ENCODE data around the gene PCBP2. TPM values are rescaled to one million over a fixed set of nuclear protein-coding genes. Genes with fewer than 3 reads are reported as not detected.
A peak's percentile ranks its signal among the peaks of the same experiment; 100 is the strongest.
"Not testable (repeated sequence)": the region's sequence is repeated elsewhere in the genome, so short reads cannot be mapped to it uniquely, and the experiment has no call there.

Gene PCBP2
- total RNA-seq, 1 donor, result 882 TPM

- DNase-seq (ENCODE audit: low read depth in 2 of 3, low spot score in 2 of 3), result no peak
Observed at GRCh38 chr12:53467880-53468279, 16.0 kb downstream of the PCBP2 start.

GRCh38 chr12:53468282-53468681, 16.4 kb downstream of the PCBP2 start:
- DNase-seq (ENCODE audit: low read depth in 2 of 3, low spot score in 2 of 3), result no peak

- no peak for DNase-seq (ENCODE audit: low read depth in 2 of 3, low spot score in 2 of 3)
Observed at GRCh38 chr12:53472056-53472582, 20.2 kb downstream of the PCBP2 start.

- DNase-seq (ENCODE audit: low read depth in 2 of 3, low spot score in 2 of 3), result no peak
Observed at GRCh38 chr12:53474077-53474476, 22.2 kb downstream of the PCBP2 start.

GRCh38 chr12:53474819-53475218, 22.9 kb downstream of the PCBP2 start:
- DNase-seq (ENCODE audit: low read depth in 2 of 3, low spot score in 2 of 3), result no peak

- DNase-seq (ENCODE audit: low read depth in 2 of 3, low spot score in 2 of 3), result peak in 2 of 3 donors; percentile 24 to 51
Observed at GRCh38 chr12:53476769-53477209, 24.9 kb downstream of the PCBP2 start.

GRCh38 chr12:53478865-53479264, 27.0 kb downstream of the PCBP2 start:
- DNase-seq (ENCODE audit: low read depth in 2 of 3, low spot score in 2 of 3), result no peak

- no peak for DNase-seq (ENCODE audit: low read depth in 2 of 3, low spot score in 2 of 3)
Observed at GRCh38 chr12:53479331-53479730, 27.4 kb downstream of the PCBP2 start.

GRCh38 chr12:53480491-53481442, 28.9 kb downstream of the PCBP2 start:
- DNase-seq (ENCODE audit: low read depth in 2 of 3, low spot score in 2 of 3), result no peak

GRCh38 chr12:53481458-53481857, 29.6 kb downstream of the PCBP2 start:
- not testable (repeated sequence) for DNase-seq (ENCODE audit: low read depth in 2 of 3, low spot score in 2 of 3)

- DNase-seq (ENCODE audit: low read depth in 2 of 3, low spot score in 2 of 3), result peak in 1 of 3 donors; percentile 38
Observed at GRCh38 chr12:53481939-53482586, 30.2 kb downstream of the PCBP2 start.

- no peak for DNase-seq (ENCODE audit: low read depth in 2 of 3, low spot score in 2 of 3)
Observed at GRCh38 chr12:53482626-53483168, 30.8 kb downstream of the PCBP2 start.

- DNase-seq (ENCODE audit: low read depth in 2 of 3, low spot score in 2 of 3), result no peak
Observed at GRCh38 chr12:53483225-53483978, 31.5 kb downstream of the PCBP2 start.

- no peak for DNase-seq (ENCODE audit: low read depth in 2 of 3, low spot score in 2 of 3)
Observed at GRCh38 chr12:53483979-53484377, 32.1 kb downstream of the PCBP2 start.

GRCh38 chr12:53484686-53485575, 33.0 kb downstream of the PCBP2 start:
- no peak for DNase-seq (ENCODE audit: low read depth in 2 of 3, low spot score in 2 of 3)

GRCh38 chr12:53485955-53486735, 34.2 kb downstream of the PCBP2 start:
- DNase-seq (ENCODE audit: low read depth in 2 of 3, low spot score in 2 of 3), result no peak

GRCh38 chr12:53486736-53487487, 35.0 kb downstream of the PCBP2 start:
- no peak for DNase-seq (ENCODE audit: low read depth in 2 of 3, low spot score in 2 of 3)

- no peak for DNase-seq (ENCODE audit: low read depth in 2 of 3, low spot score in 2 of 3)
Observed at GRCh38 chr12:53489242-53489864, 37.5 kb downstream of the PCBP2 start.

All from hematopoietic multipotent progenitor cell (in vitro differentiated cells).